ENCODE results near the gene ALG6. TPM values are rescaled to one million over a fixed set of nuclear protein-coding genes. Genes with fewer than 3 reads are reported as not detected.

The ALG6 gene
- total RNA-seq, result 21.1 TPM

DNA sequence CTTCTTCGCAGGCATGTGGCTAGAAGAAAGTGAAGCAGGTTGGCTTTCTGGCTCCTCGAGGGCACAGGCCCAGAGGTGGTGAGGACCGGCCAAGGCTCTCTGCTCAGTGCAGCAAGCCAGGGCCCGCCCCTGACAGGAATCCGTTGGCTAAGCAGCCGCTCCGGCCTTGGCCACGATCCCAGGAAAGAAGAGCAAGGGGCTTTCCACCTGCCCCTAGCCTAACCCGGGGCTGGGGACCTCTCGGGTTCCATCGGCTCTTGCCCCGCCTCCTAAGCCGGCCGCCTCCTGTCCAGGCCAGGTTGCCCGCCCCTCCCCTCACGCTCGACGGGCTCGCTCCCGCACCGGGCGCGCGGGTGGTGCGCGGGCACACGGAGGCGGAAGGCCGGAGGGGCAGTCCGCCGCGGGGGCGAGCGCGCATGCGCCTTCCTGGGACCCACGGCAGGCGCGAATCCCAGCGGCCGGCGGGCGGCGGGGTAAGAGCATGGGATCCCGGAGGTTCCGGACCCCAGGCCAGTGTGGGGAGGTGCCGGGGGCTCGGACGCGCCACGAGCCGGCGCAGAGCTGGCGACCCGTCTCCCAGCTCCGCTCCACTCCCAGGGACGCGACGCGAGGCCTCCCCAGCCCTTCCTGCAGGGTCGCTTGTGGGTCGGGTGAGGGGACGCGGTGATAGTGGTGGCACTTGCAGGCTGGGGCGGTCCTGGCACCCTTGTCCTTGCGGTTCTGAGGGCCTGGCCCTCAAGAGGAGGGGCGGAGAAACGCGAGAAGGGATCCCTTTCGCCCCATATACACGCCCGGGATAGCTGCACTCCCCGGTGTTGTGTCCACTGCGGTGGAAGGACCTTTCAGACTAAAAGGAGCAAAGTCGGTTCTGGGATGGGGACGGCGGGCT lies at the start of gene ALG6:
TSS of gene ALG6 (plus strand) at position 413 of the 889 bp plus-strand sequence. CDS start 3,351 bp downstream, outside the sequence.
- DNase-seq, result peak; percentile 97

DNA sequence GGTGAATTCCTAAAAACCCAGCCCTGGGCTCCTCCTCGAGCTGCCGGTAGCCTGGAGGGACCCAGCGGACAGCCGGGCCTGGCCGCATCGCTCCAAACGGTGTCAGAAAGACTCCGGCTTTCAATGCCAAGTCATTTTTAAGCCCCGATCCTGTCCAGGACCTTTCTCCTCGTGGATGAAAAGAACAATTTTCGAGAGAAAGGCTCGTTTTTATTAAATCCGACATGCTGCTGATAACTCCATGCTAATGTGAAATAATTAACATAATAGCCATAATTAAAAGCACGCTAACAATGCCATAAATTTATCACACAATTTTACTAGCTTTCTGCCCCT lies 49.6 kb upstream of the ALG6 start:
- DNase-seq, result no peak

- peak; percentile 30 for DNase-seq
Observed at GRCh38 chr1:63318201-63318979, 49.0 kb upstream of the ALG6 start.

GRCh38 chr1:63319046-63320021 lies 48.1 kb upstream of the ALG6 start:
- peak; percentile 28 for DNase-seq

DNA sequence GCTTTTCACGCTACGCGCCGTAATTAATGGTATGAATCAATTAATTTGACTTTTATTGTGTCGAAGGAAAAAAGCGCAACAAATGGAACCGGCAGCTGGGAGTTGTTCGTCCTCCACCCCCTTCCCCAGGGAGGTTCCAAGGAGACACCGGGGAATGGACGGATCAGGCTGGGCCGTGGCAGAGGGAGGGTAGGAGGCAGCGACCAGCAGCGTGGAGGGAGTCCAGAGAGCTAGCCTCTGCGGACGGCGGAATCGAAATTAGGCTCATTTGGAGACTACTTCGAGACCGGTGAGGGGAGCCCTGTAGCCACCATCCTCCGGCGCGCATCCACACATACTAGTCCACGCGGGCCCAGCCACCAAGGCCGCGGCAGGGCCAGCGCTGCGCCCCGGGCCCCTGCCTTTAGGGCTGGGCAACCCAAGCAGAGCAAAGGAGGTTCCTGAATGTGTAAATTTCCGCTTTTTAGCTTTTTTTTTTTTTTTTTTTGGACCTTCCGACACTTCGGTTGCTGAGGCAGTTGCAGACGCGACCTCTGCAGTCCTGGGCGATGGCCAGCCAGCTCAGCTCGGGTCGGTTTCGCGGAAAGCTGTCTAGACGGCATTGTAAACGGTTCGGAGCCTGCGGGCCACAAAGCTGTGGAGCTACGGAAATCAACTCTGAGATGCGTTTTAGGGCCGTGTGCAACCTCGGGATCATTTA lies 47.3 kb upstream of the ALG6 start:
- peak; percentile 24 for DNase-seq

DNA sequence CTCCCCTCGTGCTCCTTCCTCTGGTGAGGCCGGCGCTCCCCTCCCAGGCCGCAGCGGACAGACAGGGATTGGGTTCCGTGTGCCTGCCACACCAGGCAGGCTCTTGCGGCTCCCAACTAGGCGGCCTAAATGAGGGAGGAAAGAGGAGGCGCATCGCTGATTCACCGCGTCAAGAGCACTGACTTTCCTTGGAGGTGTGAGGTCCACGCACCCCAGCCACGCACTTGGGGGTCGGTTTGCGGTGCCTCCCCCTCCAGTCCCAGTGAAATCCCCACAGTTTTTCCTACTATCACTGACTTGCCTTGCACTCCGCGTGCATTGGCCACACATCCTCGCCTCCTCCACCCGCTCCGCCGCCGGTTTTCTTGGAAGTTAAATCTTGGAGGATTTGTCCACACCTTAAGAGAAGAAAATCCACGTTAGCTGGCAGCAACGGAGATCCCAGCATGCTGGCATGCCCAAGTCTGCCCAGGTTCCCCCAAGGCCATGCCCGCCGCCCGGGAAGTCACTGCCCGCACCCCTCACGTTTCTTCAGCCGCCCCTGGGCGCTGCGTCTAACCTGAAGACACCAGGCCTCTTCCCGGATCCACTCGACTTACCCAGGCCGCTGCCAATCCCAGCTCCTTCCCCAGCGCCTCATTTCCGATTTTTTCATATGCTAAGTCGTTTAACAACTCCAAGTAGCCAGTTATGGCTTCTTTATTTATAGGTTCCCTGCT lies 46.2 kb upstream of the ALG6 start:
- peak; percentile 30 for DNase-seq

DNA sequence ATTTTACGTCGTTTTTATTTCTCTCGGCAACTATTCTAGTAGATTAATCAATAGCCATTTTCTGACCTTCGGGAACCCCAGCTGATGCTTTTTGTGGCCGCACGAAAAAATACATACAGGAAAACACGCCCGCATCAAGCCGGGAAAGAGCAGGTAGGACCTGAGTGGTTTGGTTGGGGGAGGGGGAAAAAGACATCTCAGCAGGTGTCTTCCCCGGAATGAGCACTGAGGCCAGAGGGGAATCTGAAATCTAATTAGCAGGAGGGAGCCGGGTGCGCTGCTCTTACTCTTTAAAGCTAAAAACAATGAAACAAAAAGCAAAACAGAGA lies 45.7 kb upstream of the ALG6 start:
- no peak for DNase-seq

GRCh38 chr1:63322114-63322943 lies 45.1 kb upstream of the ALG6 start, which contains the start of gene FOXD3:
FOXD3 (plus strand) TSS chr1:63322567; CDS start chr1:63323059, 492 bp downstream.
- peak; percentile 75 for DNase-seq

DNA sequence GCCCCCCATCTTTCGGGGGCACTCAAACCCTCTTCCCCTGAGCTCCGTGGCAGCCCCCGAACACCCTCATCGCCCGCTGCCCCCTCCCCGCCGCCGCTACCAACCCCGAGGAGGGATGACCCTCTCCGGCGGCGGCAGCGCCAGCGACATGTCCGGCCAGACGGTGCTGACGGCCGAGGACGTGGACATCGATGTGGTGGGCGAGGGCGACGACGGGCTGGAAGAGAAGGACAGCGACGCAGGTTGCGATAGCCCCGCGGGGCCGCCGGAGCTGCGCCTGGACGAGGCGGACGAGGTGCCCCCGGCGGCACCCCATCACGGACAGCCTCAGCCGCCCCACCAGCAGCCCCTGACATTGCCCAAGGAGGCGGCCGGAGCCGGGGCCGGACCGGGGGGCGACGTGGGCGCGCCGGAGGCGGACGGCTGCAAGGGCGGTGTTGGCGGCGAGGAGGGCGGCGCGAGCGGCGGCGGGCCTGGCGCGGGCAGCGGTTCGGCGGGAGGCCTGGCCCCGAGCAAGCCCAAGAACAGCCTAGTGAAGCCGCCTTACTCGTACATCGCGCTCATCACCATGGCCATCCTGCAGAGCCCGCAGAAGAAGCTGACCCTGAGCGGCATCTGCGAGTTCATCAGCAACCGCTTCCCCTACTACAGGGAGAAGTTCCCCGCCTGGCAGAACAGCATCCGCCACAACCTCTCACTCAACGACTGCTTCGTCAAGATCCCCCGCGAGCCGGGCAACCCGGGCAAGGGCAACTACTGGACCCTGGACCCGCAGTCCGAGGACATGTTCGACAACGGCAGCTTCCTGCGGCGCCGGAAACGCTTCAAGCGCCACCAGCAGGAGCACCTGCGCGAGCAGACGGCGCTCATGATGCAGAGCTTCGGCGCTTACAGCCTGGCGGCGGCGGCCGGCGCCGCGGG lies 44.2 kb upstream of the ALG6 start:
- peak; percentile 44 for DNase-seq

- DNase-seq, result peak; percentile 5
Observed at GRCh38 chr1:63323865-63324778, 43.3 kb upstream of the ALG6 start.

GRCh38 chr1:63324779-63325119 lies 42.7 kb upstream of the ALG6 start:
- peak; percentile 41 for DNase-seq

GRCh38 chr1:63325279-63325985 lies 42.0 kb upstream of the ALG6 start:
- DNase-seq, result peak; percentile 40

DNA sequence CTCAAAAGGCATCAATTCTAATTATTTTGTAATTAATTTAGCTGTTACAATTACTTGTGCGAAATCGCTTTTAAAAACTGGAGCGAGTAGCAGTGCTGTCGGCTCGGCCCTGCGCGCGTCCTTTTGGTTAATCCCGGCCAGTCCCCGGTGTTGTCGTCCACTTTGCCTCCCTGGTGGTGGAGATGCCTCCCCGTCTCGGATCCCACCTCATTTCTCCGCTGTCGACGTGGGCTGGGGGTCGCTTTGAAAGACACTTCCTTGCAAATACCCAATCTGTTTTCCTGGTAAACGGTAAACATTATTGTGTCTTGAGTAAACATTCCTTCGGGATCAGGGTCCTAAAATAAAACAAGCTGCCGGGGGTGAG lies 41.3 kb upstream of the ALG6 start:
- DNase-seq, result no peak

GRCh38 chr1:63326473-63327380 lies 40.7 kb upstream of the ALG6 start:
- peak; percentile 78 for DNase-seq

DNA sequence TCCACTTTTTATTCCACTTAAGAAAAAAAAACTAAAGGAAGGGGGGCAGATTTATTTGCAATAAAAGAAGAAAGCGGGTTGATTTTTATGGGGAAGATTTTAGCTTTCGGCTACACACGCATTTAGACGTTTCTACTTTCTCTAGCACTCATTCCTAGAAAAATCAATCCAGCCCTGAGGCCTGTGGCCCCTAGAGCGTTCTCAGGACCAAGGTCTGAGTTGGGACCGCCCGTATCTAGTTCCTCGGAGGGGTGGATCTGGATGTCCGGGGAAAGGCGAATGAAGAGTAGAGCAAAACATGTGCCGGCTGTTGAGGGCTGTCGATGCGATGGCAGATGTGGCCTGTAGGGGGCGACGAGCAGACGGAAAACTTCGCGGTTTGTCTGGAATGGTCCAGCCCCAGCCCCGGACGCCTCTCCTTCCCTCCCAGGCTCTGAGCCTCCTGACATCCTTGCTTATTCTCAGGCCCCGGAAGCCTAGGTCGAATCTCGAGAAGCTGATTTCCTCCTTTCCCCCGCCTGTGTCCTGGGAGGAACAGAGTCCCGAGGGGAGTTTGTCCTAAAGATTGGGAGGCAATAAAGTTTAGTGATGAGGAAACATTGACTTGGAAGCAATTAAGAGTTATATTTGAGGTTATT lies 39.9 kb upstream of the ALG6 start:
- peak; percentile 92 for DNase-seq

- no peak for DNase-seq
Observed at GRCh38 chr1:63328122-63328521, 39.3 kb upstream of the ALG6 start.
